GM18873 (cell line): ENCODE measurements around the gene SDE2.
A peak's percentile ranks its signal among the peaks of the same experiment; 100 is the strongest.

Experiments
- ATAC-seq: cut with Tn5 transposase; IDR thresholded peaks from one replicate; pipeline ENCODE4 v1.9.1; 2021; ENCODE audit warnings: mild to moderate bottlenecking, moderate library complexity, moderate number of reproducible peaks; ENCODE audit not compliant: unreplicated experiment, low FRiP score

Gene SDE2

GRCh38 chr1:225999227-225999911, at the start of gene SDE2:
SDE2 (minus strand) TSS chr1:225999343; CDS start chr1:225999312, 31 bp downstream.
- ATAC-seq, result peak; percentile 84

GRCh38 chr1:226048886-226049285, 49.7 kb upstream of the SDE2 start:
- no peak for ATAC-seq

GRCh38 chr1:226047495-226047894, 48.4 kb upstream of the SDE2 start:
- no peak for ATAC-seq

- ATAC-seq, result no peak
Measured at GRCh38 chr1:226046240-226046639, 47.1 kb upstream of the SDE2 start.

GRCh38 chr1:226044514-226045101, 45.5 kb upstream of the SDE2 start:
- no peak for ATAC-seq

- no peak for ATAC-seq
Measured at GRCh38 chr1:226041419-226041818, 42.3 kb upstream of the SDE2 start.

- ATAC-seq, result no peak
Measured at GRCh38 chr1:226038661-226039060, 39.5 kb upstream of the SDE2 start.

- ATAC-seq, result no peak
Measured at GRCh38 chr1:226035915-226036314, 36.8 kb upstream of the SDE2 start.

GRCh38 chr1:226034482-226034881, 35.3 kb upstream of the SDE2 start:
- ATAC-seq, result no peak

GRCh38 chr1:226033991-226034390, 34.8 kb upstream of the SDE2 start:
- ATAC-seq, result no peak

- no peak for ATAC-seq
Measured at GRCh38 chr1:226033582-226033981, 34.4 kb upstream of the SDE2 start.

- no peak for ATAC-seq
Measured at GRCh38 chr1:226029568-226030225, 30.6 kb upstream of the SDE2 start.

GRCh38 chr1:226029093-226029496, 30.0 kb upstream of the SDE2 start:
- peak; percentile 82 for ATAC-seq

GRCh38 chr1:226027538-226028217, 28.5 kb upstream of the SDE2 start:
- ATAC-seq, result no peak

GRCh38 chr1:226026833-226027232, 27.7 kb upstream of the SDE2 start:
- ATAC-seq, result no peak

- no peak for ATAC-seq
Measured at GRCh38 chr1:226023735-226024134, 24.6 kb upstream of the SDE2 start.

- ATAC-seq, result no peak
Measured at GRCh38 chr1:226021801-226022200, 22.7 kb upstream of the SDE2 start.

GRCh38 chr1:226021401-226021800, 22.3 kb upstream of the SDE2 start:
- ATAC-seq, result no peak

- no peak for ATAC-seq
Measured at GRCh38 chr1:226019572-226019971, 20.4 kb upstream of the SDE2 start.

GRCh38 chr1:226017070-226017469, 17.9 kb upstream of the SDE2 start:
- no peak for ATAC-seq

- no peak for ATAC-seq
Measured at GRCh38 chr1:226009650-226010044, 10.5 kb upstream of the SDE2 start.
